Astrocyte of the hippocampus (primary cell): ENCODE data around the gene SSRP1.

Source experiments
- DNase-seq: peaks from one replicate; pipeline ENCODE4 v3.0.0; 2011; ENCODE audit warnings: low read depth, low spot score

The SSRP1 gene

GRCh38 chr11:57316017-57316416 is 19.7 kb downstream of the SSRP1 start:
- no peak for DNase-seq

GRCh38 chr11:57315491-57315890 is 20.2 kb downstream of the SSRP1 start:
- DNase-seq, result peak; percentile 35

DNA sequence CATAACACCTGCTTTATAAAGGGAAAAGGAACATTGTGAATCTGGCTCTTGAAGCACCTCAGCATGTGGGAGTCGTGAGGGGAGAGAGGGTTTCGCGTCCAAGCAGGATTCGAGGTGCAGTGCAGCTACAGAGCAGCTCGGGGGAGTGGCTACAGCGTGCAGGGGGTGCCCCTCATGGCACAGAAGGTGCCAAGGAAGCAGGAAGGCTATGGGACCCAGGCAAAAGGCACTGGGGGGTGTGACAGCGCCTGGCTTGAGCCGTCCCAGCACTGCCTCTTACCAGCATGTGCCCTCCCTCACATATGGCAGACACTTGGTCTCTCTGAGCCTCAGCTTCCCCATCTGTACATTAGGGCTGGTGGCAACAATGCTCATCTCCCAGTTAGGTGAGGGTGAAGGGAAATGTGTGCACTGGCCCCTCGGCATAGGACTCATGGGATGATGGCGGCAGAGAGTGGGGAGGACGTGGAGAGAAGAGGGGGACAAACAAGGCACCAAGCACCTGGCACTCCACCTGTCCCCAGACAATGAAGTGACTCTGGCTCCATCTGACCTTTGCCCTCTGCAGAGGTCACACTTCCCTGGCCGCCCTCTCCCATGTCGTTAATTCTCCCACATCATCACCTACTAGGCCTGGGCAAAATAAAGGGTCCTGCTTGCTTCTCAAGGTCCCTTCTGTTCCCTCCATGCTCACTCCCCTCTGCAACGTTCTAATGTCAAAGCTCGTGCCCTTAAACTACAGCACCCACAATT is 21.3 kb downstream of the SSRP1 start:
- DNase-seq, result no peak

DNA sequence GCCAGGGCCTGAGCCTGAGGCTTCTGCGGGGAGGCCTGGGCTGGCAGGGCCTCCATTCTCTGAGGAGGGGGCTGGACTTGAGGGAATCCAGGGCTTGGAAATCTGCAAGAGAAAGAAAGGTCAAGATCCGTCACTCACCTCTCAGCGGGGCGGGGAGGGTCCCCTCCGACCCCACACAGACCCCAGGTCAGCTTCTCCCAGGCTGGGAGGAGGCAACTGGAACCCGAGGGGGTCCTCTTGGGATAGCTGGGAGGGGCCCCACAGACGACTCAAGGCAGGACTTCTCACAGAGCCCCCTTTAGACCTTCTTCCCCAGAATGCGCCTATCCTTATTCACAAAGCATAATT is 21.9 kb downstream of the SSRP1 start:
- no peak for DNase-seq

DNA sequence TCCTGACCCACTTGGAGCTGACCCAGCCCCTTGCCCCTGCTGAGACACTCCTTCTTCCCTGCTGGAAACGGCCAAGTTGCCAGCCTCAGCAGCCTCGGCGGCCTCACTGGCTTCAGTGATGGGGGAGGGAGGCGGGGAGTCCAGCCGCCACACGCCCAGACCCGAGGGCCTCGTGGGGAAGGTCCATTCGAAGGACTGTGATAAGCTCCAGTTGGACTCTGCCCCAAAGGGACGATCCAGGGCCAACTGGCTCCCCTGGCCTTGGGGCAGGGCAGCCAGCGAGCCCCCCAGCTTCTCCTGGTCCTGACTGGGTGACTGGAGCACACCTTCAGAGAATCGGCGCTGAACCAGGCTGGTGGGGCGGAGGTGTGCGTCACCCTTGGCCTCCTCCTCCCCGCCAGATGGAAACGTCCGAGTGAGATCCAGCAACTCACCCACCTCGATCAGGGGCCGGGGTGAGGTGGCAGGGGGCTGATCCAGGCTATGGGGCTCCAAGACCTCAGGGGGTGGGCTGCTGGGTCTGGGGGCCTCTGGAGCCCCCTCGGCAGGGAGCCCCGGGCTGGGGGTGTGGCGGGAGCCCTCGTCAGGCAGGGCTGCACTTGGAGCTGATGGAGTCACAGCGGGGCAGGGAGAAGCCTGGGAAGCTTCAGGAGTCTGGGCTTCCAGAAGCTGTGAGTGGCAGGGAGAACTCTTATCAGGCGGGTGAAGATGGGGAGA is 22.5 kb downstream of the SSRP1 start:
- no peak for DNase-seq

- no peak for DNase-seq
Observed at GRCh38 chr11:57312511-57313021, 23.1 kb downstream of the SSRP1 start.

DNA sequence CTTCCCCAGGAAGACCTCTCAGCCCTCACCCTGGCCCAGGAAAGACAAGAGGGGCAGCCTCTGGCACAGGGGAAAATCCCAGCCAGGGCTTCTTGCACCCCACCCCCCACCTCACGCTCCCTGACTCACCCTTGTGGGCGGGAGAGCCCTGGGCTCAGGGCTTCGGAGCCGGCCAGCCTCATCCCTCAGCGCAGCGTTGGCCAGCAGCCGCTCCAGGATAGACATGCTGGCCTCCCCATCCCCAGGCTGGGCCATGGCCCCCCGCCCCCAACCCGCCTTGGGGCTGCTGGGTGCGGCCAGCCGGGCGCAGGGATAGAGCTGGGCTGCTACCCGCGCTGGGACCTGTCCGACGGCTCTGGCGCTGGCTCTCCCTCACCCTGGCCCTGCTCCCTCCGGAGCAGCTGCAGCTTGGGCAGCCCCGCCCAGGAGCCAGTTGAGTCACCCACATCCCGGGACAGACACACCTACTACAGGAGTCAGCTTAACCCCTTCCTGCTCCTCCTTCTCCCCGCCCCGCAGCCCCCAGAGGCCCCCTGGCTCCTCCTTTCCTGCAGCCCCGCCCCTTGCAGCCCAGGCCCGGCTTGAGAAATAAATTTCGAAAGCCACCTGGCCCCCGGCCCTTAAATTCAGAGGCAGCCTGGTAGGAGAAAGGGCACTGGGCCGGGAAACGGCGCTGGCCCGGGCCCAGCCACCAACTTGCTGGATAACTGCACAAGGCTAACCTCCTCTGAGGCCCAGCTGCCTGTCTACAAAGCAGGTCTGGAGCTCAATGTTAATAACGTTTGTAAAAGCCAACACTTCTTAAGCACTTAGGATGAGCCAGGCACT is 24.4 kb downstream of the SSRP1 start:
- DNase-seq, result peak; percentile 98

GRCh38 chr11:57310630-57311086 is 25.0 kb downstream of the SSRP1 start:
- peak; percentile 63 for DNase-seq

- DNase-seq, result no peak
Observed at GRCh38 chr11:57310091-57310490, 25.6 kb downstream of the SSRP1 start.

DNA sequence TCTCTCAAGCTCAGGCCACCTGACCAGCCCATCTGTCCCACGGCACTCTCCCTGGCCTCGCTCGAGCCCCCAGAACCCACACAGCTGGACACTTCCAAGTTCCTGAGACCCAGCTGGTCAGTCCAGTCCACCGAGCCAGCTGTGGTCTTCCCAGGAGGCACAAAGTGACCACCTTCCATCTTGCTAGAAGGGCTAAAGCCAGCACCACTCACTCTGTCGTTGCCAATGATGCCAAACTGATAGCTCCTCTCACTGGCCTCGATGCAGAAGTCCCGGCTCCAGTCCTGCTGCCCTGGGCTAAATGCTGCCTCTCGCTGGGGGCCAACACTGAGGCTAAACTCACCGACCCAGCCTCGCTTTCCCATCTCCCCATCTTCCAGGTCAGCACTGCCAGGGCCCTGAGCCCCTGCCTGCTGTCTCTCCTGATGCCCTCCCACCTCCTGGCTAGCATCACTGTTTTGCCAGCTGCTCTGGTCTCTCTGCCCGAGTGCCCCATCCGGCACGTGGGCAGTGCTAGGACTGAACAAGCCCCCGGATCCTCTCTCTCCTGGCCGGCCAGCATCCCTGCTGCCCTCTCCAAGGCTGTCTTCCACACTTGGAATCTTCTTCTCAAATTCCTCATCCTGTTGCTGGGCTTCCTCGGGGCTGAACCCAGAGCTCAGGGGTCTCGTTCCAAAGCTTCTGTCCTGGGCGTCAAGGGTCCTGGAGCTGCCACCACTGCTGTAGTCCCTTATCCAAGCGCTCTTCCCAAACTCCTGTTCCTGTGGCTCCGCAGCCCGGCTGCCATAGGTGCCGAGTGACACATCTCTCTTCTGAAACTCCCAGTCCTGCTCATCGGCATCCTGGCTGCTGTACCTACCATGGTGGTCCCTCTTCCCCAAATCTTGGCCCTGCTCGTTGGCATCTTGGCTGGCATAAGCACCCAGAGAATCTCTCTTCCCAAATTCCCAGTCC is 26.3 kb downstream of the SSRP1 start:
- no peak for DNase-seq

DNA sequence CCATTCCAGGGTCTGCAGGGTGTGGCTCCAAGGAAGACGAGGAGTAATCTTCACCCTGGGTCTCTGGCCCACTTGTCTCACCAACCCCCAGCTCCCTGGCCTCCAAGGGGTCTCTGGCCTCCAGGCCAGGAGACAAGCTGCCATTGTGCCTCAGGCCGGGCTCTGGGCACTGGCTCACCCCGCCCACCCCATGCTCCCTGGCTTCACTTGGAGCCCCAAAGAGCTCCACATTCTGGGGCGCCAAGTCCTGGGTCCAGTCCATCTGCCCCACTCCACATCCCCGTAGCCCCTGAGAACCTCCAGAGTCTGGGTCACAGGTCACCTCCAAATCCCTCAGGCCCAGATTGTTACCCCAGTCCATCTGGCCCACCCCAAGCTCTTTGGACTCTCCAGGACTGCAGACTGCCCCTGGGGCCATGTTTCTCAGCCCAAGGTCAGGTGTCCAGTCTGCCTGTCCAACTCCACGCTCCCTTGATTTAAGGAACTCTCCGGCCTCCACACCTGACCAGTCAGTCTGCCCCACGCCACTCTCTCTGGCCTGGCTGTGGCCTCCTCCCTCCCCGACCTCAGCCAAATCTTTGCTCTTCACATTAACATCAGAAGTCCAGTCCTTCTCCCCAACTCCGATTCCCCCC is 27.1 kb downstream of the SSRP1 start:
- DNase-seq, result no peak

GRCh38 chr11:57307666-57308270 is 27.9 kb downstream of the SSRP1 start:
- no peak for DNase-seq

- no peak for DNase-seq
Observed at GRCh38 chr11:57306940-57307565, 28.6 kb downstream of the SSRP1 start.

DNA sequence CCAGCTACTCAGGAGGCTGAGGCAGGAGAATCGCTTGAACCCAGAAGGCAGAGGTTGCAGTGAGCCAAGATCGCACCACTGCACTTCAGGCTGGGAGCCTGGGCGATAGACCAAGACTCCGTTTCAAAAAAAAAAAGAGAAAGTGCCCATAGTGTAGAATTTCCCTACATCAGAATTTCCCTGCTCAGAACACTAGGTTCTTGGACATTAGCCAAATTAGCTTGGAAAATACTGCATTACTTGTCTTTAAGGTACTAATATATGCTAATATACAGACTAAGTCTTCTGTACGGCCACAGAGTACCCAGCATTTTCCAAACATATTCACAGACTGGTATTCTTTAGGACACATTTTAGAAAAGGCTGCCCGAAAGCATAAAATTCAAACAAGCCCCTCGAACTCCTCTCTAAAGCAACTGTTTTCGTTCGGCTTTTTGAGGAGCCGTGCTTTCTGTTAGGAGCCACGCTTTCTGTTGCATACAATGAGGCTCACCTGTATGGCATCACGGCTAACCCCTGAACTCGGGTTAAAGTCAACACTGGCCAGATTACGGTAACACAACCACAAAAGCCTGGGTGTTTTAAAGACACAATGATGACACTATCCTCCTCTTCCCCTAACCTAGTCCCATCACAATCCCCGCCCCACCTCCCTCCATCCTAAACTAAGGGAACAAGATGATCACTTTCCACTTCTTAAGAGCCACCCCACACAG is 29.4 kb downstream of the SSRP1 start:
- DNase-seq, result no peak

DNA sequence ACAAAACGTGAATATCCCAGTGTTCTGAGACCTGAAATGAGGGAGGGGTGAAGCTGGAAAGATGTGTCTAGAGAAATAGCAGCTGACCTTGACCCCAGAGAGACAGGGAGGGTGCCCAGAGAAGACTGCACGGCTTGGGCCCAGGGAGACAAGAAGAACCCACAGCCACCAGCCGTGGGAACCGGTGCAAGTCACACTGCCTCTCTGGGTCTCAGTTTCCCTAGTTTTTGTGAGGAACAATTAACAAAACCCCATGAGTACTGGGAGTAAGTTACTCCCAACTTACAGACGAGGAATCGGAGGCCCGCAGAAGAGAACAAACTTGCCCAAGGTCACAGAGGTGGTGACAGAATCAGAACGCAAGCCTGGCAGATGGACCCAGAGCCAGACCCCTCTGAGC is 30.2 kb downstream of the SSRP1 start:
- DNase-seq, result no peak

- DNase-seq, result peak; percentile 64
Observed at GRCh38 chr11:57303990-57304579, 31.6 kb downstream of the SSRP1 start.

DNA sequence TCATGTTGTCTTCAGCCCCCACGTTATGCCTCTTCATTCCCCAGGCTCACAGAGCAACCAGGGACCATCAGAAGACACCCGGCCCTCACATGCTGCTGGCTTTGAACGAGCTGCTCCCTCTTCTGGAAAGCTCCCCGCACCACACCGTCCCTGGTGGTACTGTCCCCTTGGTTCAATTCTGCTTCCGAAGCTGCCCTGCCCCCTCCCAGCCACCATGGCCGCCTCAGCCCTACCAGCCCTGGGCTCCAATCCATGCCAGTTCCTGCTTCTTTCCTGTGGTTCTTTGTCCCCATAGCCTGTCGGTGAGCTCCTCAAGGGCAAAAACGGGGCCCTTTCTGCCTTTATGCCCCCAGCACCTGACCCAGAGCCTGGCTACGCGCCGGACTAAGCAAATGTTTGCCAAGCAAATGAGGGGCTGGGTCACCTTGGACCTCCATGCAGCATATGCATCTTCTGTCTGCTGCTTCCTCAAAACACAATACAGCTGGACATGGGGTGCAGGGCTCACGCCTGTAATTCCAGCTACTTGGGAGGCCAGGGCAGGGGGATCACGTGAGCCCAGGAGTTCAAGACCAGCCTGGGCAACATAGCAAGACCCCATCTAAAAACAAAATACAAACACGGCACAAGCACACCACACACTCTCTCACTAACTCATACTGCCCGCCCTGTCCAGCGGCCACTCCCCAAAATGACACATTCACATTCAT is 32.3 kb downstream of the SSRP1 start:
- DNase-seq, result no peak

DNA sequence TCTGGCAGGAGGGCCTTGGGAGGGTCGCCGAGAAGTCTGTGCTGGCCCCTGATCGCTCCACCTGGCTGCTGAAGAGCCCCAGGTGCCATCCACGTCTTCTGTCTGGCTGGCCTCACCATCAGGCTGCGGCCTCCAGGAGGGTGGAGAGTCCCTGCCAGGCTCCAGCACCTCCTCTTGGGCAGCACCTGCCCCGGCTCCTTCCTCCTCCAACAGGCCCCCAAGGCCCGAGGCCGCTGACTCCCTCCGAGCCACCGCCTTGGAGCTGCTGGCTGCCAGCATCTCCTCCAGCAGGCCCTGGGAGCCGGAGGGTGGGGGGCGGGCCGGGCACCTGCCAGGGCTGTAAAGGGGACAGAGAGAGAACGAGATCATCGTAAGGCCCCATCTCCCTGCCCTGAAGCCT is 33.2 kb downstream of the SSRP1 start:
- DNase-seq, result no peak
